Esophagus muscularis mucosa (tissue), 4 donors: ENCODE measurements around the gene HPN. TPM values are rescaled to one million over a fixed set of nuclear protein-coding genes. Genes with fewer than 3 reads are reported as not detected.
"Not testable (repeated sequence)": the region's sequence is repeated elsewhere in the genome, so short reads cannot be mapped to it uniquely, and the experiment has no call there.

Source experiments
- DNase-seq: peaks from one replicate; pipeline ENCODE4 v3.0.0-alpha.2; 2017; ENCODE audit errors: extremely low spot score
- H3K27ac ChIP-seq, 4 donors: fragments of 200-600 bp; sonication (generic); replicated peaks in 1 of 4; 1 replicate in 3 of 4; 2 replicates in 1 of 4; pipeline ENCODE4 v1.5.1; 2016 to 2019; ENCODE audit warnings: mild to moderate bottlenecking in 1 of 4
- H3K27me3 ChIP-seq, 4 donors: fragments of 200-600 bp; sonication (generic); one replicate each; pipeline versions ENCODE4 v1.5.1 to v1.6.0; 2016 to 2019
- H3K36me3 ChIP-seq, 4 donors: fragments of 200-600 bp; sonication (generic); one replicate each; pipeline ENCODE4 v1.5.1; 2016 to 2019
- H3K4me1 ChIP-seq, 4 donors: fragments of 200-600 bp; sonication (generic); one replicate each; pipeline ENCODE4 v1.5.1; 2016 to 2019
- H3K4me3 ChIP-seq, 4 donors: fragments of 200-600 bp; sonication (generic); 1 replicate in 2 of 4; 2 replicates in 2 of 4; pipeline ENCODE4 v1.5.1; 2016 to 2019; ENCODE audit warnings: mild to moderate bottlenecking in 4 of 4, moderate library complexity in 1 of 4
- H3K9me3 ChIP-seq, 4 donors: fragments of 200-600 bp; sonication (generic); 1 replicate in 3 of 4; 2 replicates in 1 of 4; pipeline ENCODE4 v1.5.1; 2016 to 2019
- CTCF ChIP-seq, 3 experiments: fragments of 200-600 bp in 2 of 3; fragments of 450-650 bp in 1 of 3; sonication (generic) in 2 of 3; IDR thresholded peaks; one replicate each; pipeline ENCODE4 v1.5.1; 2017 to 2019; ENCODE audit warnings: antibody characterized with exemption in 3 of 3, mild to moderate bottlenecking in 2 of 3, moderate library complexity in 1 of 3
- EP300 ChIP-seq: sonication (generic); formaldehyde crosslinking; IDR thresholded peaks from one replicate; pipeline ENCODE4 v1.6.1; 2017; ENCODE audit warnings: antibody characterized with exemption
- POLR2A ChIP-seq: fragments of 450-650 bp; IDR thresholded peaks from one replicate; pipeline ENCODE4 v1.6.1; 2017; ENCODE audit warnings: antibody characterized with exemption, moderate library complexity, mild to moderate bottlenecking, low read depth
- POLR2AphosphoS5 ChIP-seq, 2 donors: sonication (generic); formaldehyde crosslinking; IDR thresholded peaks; one replicate each; pipeline ENCODE4 v1.6.1; 2017; ENCODE audit warnings: antibody characterized with exemption in 2 of 2
- WGBS: methylation state at CpG from one replicate; pipeline ENCODE4 v1.1.5; 2018; 5-methylcytosine and 5-hydroxymethylcytosine counted together
- intact Hi-C: fragments of 100-400 bp; cut with DNase I; formaldehyde crosslinking; loops from one replicate; pipeline ENCODE4 v1.15.1; 2023
- total RNA-seq, 4 donors: library from RNA; depleted of rRNA; stranded (reverse); fragments of >200 nt; gene quantifications; one replicate each; pipeline versions ENCODE4 v1.1.0 to v1.2.1, GENCODE V29; 2016

HPN gene
- total RNA-seq, 4 donors from 2014 or later, result 0.33 to 0.86 (median 0.58) TPM; not detected in 1

GRCh38 chr19:35100588-35101533 lies 59.3 kb downstream of the HPN start:
- Histone ChIP-seq H3K36me3 (no peaks in the 10 kb centered on the region), H3K27me3 (no peaks in the 10 kb centered on the region), H3K4me3 (no peak overlapping the region), H3K27ac (no peak overlapping the region), H3K4me1 (no peaks in the 10 kb centered on the region), H3K9me3 (no peaks in the 10 kb centered on the region)
- TF ChIP-seq POLR2A, result no peak
- TF ChIP-seq POLR2AphosphoS5 (IDR thresholded peaks at IDR 0.05), result no peak
- no peak for DNase-seq
- intact Hi-C loops, result no loop called here
- 66% methylated on average over 12 of the region's 16 CpGs for WGBS

GRCh38 chr19:35101949-35102348 lies 60.4 kb downstream of the HPN start:
- H3K27ac ChIP-seq, H3K9me3 ChIP-seq, H3K36me3 ChIP-seq, H3K4me1 ChIP-seq, H3K27me3 ChIP-seq, intact Hi-C loops, DNase-seq, H3K4me3 ChIP-seq: not testable (repeated sequence)
- WGBS, result 91% methylated on average over 10 of the region's 10 CpGs

- H3K4me3 ChIP-seq, intact Hi-C loops, DNase-seq, H3K9me3 ChIP-seq, H3K27me3 ChIP-seq, H3K36me3 ChIP-seq, H3K4me1 ChIP-seq, H3K27ac ChIP-seq: not testable (repeated sequence)
- WGBS, result 74% methylated on average over 10 of the region's 10 CpGs
These were observed 62.1 kb downstream of the HPN start for GRCh38 chr19:35103614-35104013.

GRCh38 chr19:35104361-35104760 lies 62.8 kb downstream of the HPN start:
- no peak for DNase-seq
- Histone ChIP-seq H3K4me1 (peaks cover 0 to 11% (median 2%) of the 10 kb centered on the region in 4 donors), H3K36me3 (no peaks in the 10 kb centered on the region), H3K9me3 (no peaks in the 10 kb centered on the region), H3K27ac (no peak overlapping the region), H3K4me3 (no peak overlapping the region), H3K27me3 (peaks cover 0 to 7% (median 0%) of the 10 kb centered on the region in 4 donors)
- WGBS, result 95% methylated on average over 7 of the region's 11 CpGs
- no peak for TF ChIP-seq CTCF (IDR thresholded peaks at IDR 0.05)
- no peak for TF ChIP-seq POLR2AphosphoS5 (IDR thresholded peaks at IDR 0.05)
- TF ChIP-seq POLR2A, result no peak
- intact Hi-C loops, result no loop called here

GRCh38 chr19:35105047-35105410 lies 63.5 kb downstream of the HPN start:
- H3K27ac ChIP-seq, result no peak overlapping the region
- no peak overlapping the region for H3K4me3 ChIP-seq
- no peaks in the 10 kb centered on the region for H3K9me3 ChIP-seq
- no peaks in the 10 kb centered on the region for H3K36me3 ChIP-seq
- H3K27me3 ChIP-seq, result peaks cover 0 to 14% (median 0%) of the 10 kb centered on the region in 4 donors
- intact Hi-C loops, result no loop called here
- TF ChIP-seq CTCF (IDR thresholded peaks at IDR 0.05) (no peak), POLR2A (no peak), POLR2AphosphoS5 (IDR thresholded peaks at IDR 0.05) (no peak), EP300 (no peak)
- peaks cover 0 to 11% (median 2%) of the 10 kb centered on the region in 4 donors for H3K4me1 ChIP-seq
- DNase-seq, result no peak
- 95% methylated on average over 6 of the region's 6 CpGs for WGBS

GRCh38 chr19:35105411-35106290 lies 64.1 kb downstream of the HPN start:
- Histone ChIP-seq H3K4me1 (peaks cover 0 to 11% (median 2%) of the 10 kb centered on the region in 4 donors), H3K27me3 (peaks cover 0 to 19% (median 0%) of the 10 kb centered on the region in 4 donors), H3K9me3 (no peaks in the 10 kb centered on the region), H3K36me3 (no peaks in the 10 kb centered on the region), H3K27ac (peak overlapping the region in 2 of 4 donors; percentile 34 to 72), H3K4me3 (no peak overlapping the region)
- WGBS, result 84% methylated on average over 30 of the region's 30 CpGs
- DNase-seq, result no peak
- intact Hi-C loops, result no loop called here
- TF ChIP-seq EP300 (no peak), CTCF (IDR thresholded peaks at IDR 0.05) (no peak), POLR2A (no peak), POLR2AphosphoS5 (IDR thresholded peaks at IDR 0.05) (no peak)
